ENCODE measurements around the gene PODXL. TPM values are rescaled to one million over a fixed set of nuclear protein-coding genes. Genes with fewer than 3 reads are reported as not detected.

PODXL gene
- polyA plus RNA-seq, 4 donors: 770 to 855 (median 812) TPM

- no peak for DNase-seq (ENCODE audit: low read depth in 4 of 4, low spot score in 3 of 4)
Measured at GRCh38 chr7:131455546-131455945, 100.9 kb downstream of the PODXL start.

DNA sequence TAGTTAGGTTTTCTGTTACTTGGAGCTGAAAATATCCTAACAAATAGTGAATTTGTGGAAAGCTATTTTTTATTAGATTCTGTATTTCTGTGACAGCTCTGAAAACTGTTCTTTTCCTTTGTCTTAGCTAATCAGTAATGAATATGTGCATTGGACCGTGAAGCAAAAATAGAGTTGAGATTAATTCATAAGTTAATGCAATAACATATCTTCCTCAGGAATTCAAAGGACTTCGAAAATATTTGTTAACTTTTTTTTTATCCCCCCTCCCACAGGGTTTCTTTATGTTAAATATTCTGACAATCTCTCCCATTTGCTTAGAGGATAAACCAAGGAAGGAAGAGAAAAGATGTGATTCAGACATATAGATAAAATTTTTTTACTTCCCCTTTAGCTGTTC lies 101.4 kb downstream of the PODXL start:
- DNase-seq (ENCODE audit: low read depth in 4 of 4, low spot score in 3 of 4): peak in 1 of 4 donors; percentile 5

GRCh38 chr7:131454498-131454897 lies 101.9 kb downstream of the PODXL start:
- no peak for DNase-seq (ENCODE audit: low read depth in 4 of 4, low spot score in 3 of 4)

Other genes starting within 250 kb of the PODXL start
- 10 to 100 TPM; 34.2 to 49.9 (median 43.9) TPM for gene MKLN1, start 228.8 kb downstream of the PODXL start, polyA plus RNA-seq (ENCODE audit: insufficient read length in 4 of 4)

Data from right renal pelvis (tissue), 4 donors.